Astrocyte of the cerebellum (primary cell): ENCODE results near the gene ATXN1.

Source experiments
- DNase-seq: peaks from one replicate; pipeline ENCODE4 v3.0.0-alpha.2; 2011; ENCODE audit warnings: low read depth
- H3K4me3 ChIP-seq: 2 replicates; pipeline ENCODE4 v1.5.1; 2011; ENCODE audit warnings: mild to moderate bottlenecking, low read depth, low read length, moderate library complexity
- CTCF ChIP-seq: IDR thresholded peaks from 2 replicates; pipeline ENCODE4 v1.5.1; 2012; ENCODE audit warnings: low read length, low read depth, moderate library complexity, mild to moderate bottlenecking; ENCODE audit errors: missing control alignments
- in situ Hi-C: cut with HindIII; loops from 2 replicates; pipeline ENCODE4 v1.10.0; 2017; ENCODE audit warnings: low sequenced_read_pairs

ATXN1 gene

GRCh38 chr6:16660157-16660497 is 101.1 kb downstream of the ATXN1 start:
- in situ Hi-C loops = no loop called here
- H3K4me3 ChIP-seq = no peak overlapping the region
- TF ChIP-seq CTCF = no peak
- DNase-seq = no peak

- no peak for TF ChIP-seq CTCF
- in situ Hi-C loops = no loop called here
- H3K4me3 ChIP-seq = no peak overlapping the region
- DNase-seq = no peak
Observed at GRCh38 chr6:16659466-16660156, 101.6 kb downstream of the ATXN1 start.

GRCh38 chr6:16658348-16659034 is 102.8 kb downstream of the ATXN1 start:
- no peak for TF ChIP-seq CTCF

GRCh38 chr6:16657768-16658167 is 103.5 kb downstream of the ATXN1 start:
- H3K4me3 ChIP-seq = no peak overlapping the region
- TF ChIP-seq CTCF = no peak
- in situ Hi-C loops = no loop called here
- no peak for DNase-seq

More at GRCh38 chr6:16658348-16659034, 102.8 kb downstream of the ATXN1 start:
- DNase-seq = no peak
- no peak overlapping the region for H3K4me3 ChIP-seq
- in situ Hi-C loops = no loop called here

- TF ChIP-seq CTCF = no peak
- in situ Hi-C loops = no loop called here
- H3K4me3 ChIP-seq = no peak overlapping the region
- DNase-seq = no peak
Observed at GRCh38 chr6:16656451-16656850, 104.8 kb downstream of the ATXN1 start.

GRCh38 chr6:16654701-16655100 is 106.6 kb downstream of the ATXN1 start:
- no peak overlapping the region for H3K4me3 ChIP-seq
- no peak for TF ChIP-seq CTCF
- in situ Hi-C loops = no loop called here
- DNase-seq = no peak
